GM21381 (cell line): ENCODE measurements around the gene SCN9A.
"Not testable (repeated sequence)": the region's sequence is repeated elsewhere in the genome, so short reads cannot be mapped to it uniquely, and the experiment has no call there.

Experiments used
- ATAC-seq: cut with Tn5 transposase; IDR thresholded peaks from one replicate; pipeline ENCODE4 v1.9.1; 2021; ENCODE audit warnings: mild to moderate bottlenecking, moderate library complexity; ENCODE audit not compliant: unreplicated experiment

SCN9A gene

DNA sequence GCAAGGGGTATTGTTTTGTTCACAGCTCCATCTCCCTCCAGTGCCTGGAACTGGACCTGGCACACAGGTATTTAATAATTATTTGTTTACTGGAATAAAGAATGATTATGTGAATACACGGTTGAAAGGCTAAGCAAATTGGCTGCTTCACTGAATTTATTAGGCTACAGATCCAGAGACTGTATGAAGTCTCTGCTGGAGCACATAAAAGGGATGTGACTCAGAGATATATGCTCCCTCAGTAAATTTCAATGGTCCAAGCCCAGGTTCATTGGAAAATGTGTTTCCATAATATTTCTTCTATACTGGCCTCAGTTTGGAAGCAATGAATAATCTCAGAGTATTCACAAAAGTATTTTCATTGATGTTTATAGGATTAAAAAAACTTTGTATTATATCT lies 126.4 kb downstream of the SCN9A start:
- ATAC-seq, result no peak

DNA sequence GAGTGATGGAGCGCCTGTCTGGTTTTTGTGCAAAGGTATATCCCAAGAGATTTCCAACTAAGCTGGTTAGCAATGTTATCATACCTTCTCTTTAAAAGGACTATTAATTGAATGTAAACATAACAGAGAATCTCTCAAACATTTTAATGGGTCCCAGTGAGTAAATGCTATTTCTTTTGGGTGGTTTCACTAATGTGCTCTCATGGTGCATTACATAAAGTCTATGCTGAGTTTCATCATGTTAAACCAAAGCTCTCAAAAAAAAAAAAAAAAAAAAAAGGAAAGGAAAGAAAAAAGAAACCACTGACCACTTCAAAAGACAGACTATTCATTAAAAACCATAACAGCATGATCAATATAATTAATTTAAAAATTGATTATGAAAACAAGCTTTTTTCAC lies 128.8 kb downstream of the SCN9A start:
- no peak for ATAC-seq

DNA sequence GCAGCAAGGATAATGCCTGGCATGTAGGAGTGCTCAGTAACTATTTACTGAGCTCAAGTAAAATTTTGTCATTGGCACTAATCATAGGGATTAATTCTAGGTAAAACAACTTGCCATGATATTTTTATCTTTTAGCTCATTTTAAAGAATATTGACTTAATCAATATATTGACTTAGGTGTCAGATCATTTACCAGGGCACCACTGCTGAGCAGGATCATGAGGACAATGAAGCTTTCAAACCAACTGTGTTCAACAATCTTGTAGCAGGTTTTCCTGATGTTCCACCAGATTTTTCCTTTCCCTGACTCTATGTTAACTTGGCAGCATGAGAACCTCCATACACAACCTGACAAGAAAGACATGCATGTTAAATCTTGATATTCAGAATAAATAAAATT lies 133.4 kb downstream of the SCN9A start:
- ATAC-seq, result no peak

DNA sequence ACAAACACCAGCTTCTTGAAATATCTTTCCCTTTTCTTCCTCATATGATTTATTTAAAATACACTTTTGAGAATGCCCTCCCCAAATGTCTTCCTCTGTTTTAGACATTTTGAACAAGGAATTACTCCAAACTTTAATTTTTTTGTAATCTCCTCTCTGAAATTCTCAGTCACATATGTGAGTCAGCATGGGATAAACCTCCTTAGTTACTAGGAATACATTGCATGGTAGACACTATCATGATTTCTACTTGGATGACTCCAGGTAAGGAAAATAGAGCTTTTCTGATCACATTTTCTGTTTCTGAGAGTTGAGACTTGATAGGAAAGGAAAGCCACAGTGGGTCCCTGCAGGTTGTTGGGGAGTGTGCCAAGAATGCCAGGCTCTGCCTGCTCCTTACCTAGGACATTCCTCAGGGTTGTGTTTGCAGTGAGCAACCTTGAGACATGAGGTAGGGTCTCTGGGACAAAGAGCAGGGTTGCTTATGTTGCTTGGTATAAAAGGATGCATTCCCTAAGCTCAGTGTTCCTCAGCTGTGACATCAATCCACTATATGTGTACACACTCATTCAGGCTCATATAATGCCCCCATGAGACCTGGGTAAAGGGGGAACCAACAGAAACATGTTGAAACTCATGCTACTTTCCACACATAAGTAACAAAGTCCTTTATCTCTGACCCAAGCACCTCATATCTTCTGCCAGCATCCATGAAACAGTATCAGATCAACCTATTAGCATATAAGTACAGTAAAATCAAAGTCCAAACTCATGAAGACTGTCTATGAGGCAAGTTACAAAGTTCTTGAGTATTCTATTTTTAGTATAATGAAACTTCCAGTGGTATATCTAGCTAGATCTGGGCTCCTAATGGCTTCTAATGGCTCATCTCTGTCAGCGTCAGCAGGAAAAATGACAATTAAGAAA lies 135.1 kb downstream of the SCN9A start:
- no peak for ATAC-seq

DNA sequence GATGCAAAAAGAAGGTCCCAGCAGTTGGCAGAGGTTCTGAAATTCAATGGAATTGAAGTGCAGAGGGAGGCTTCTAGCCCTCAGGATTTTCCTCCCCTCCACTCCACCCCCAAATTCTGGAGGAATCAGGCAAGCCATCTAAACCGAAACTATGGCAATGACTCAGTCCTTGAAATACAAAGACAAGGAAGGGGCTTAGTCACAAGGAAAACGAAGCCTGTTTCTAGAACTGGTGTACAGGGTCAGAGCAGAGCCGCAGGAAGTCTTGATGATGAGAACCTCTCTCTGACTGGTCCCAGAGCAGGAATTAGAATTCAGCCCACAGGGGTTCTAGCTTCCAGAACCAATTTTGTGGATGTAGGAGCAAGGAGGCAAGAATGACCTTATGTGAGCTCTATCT lies 136.2 kb downstream of the SCN9A start:
- no peak for ATAC-seq

DNA sequence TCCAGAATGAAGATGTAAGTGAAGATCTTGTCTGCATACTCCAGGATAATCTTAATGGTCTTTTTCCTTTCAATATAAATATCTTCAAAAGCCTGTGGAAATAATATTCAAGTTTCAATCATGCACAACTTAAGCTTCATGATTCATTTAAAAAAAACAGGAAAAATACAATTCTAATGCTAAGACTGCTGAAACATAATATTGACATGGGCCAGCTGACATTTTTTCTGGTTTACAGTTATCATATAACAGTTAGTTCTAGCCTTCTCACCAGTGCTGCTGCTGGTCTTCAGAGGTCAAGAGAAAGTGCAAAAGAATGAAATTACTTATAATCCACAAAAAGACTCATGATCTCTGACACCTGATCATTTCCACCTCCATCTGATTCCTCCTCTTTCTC lies 137.6 kb downstream of the SCN9A start:
- ATAC-seq, result no peak

DNA sequence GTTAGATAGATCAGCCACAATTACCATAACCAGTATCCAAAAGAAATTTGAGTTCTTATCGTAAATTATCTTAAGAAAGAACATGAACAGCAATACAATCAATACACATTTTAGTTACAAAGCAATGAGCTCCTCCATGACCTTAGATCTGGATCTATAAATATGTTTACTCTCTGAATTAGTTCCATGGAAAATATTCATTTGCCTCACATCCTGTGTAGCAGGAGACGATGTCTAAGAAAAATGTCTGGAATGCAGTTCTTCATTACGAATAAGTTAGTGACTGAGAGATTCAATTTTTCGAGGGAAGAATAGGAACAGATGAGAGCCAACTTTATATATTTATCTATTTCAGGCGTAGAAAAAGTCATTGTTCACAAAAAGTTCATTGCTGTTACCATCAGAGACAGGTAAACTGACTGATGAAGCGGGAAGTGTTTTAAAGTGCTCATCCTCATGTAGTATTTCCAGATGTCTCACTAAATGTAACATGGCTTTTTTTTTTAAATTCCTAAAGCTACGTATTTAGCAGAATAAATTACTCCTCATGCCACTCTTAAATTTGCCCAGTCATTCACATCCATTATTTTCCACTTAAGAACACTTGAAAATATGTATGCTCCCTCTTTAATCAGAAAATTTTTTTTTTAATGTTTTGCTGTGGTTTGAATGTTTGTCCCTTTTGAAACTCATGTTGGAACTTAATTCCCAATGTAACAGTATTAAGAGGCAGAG lies 141.5 kb downstream of the SCN9A start:
- ATAC-seq, result no peak

DNA sequence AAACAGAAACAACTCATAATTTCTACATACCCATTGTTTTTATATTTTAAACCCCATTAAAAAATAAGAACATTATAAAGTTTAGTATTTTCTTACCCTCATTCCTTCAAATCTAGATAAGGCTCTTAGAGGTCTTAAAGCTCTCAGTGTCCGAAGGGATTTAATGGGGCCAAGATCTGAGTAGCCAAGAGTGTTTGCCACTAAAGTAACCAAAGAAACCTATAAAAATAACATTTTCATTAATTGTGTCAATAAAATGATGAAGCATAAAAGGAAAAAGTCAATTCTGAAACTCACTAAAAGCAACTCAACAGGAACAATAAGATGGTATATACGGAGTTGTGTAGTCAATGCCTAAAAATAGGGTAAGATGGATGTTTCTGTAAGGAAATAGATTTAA lies 142.5 kb downstream of the SCN9A start:
- ATAC-seq, result no peak

DNA sequence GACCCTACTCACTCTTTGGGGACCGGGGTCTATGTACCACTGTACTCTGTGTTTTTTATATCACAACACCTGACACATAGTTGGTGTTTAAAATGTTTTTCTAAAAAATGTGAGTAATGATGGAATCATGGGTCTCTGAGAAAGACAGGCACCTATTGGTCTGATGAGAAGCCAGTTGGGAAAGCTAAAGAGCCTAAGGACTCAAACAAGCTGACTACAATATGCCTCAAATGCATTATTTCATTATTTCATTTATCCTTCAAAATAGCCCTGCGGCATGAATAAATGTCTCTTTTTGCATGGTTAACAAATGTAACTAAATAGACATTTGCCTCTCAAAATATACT lies 145.0 kb downstream of the SCN9A start:
- no peak for ATAC-seq

DNA sequence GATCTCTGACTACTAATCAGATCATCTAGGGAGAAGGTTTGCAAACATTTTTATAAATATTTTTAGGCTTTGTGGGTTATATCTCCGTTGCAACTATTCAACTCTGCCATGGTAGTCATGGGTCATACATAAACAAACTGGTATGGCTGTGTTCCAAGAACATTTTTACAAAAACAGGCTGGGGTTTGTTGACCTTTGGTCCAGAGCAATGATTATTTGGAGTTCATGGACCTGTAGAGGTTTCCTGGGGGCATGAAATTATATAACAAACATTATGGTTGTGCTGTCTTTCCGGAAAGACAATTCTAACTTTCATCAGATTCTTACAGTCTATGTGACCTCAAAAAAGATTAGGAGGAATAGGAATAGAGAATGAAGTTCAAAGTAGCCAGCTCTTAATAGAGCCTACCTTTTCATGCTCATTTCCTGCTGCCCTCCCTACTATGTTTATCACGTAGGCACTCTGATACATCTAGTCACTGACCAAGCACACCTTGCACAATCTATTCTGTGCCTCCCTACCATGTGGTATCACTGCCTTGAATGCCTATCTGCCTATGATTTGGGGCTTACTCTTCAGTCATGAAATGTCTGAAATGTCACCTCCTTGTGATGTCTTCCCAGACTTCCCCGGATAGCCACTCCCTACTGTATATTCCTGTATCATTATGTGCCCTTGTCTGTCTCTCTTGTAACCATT lies 145.6 kb downstream of the SCN9A start:
- no peak for ATAC-seq

DNA sequence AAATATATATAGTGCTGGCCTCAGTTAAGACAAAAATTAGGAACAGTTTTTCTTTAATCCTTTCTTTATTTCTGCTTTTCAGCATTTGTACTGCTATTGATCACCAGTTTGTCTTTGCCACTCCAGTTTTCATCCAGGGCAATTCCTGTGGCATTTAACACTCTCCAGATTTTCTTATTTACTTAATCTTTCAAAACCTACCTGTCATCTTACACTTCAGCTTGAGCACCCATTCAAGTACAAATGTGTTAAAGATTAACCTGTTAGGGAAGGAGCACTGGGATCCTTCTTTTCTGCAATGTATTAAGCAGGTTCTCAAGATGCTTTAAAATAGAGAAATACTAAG lies 146.1 kb downstream of the SCN9A start:
- no peak for ATAC-seq

DNA sequence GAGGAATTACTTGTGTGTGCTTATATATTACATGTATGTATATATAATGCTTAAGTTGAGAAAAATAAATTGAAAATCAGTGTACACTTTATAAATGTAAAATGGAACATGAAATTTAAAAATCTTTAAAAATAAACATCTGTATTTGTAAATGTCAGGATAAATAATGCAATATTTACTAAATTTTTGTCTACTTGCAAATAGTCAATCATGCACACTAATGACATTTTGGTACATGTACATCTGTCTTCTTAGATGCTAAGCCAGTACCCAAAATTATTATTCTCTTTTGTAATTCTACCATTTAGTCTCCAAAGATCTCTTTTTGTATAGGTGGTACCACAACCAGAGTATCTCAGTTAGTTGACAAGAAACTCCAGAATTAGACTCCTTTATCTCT lies 151.5 kb downstream of the SCN9A start:
- no peak for ATAC-seq

DNA sequence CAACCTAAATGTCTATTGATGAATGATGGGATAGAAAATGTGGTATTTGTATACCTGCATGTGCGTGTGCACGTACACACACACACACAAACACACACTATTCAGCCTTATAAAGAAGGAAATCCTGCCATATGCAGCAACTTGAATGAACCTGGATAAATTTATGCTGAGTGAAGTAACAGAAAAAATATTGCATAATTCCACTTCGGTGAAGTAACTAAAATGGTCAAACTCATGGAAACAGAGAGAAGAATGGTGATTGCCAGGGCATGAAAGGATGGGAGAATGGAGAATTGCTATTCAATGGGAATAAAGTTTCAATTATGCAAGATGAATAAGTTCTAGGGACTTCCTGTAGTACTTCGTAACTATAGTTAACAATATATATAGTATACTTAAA lies 152.4 kb downstream of the SCN9A start:
- no peak for ATAC-seq

DNA sequence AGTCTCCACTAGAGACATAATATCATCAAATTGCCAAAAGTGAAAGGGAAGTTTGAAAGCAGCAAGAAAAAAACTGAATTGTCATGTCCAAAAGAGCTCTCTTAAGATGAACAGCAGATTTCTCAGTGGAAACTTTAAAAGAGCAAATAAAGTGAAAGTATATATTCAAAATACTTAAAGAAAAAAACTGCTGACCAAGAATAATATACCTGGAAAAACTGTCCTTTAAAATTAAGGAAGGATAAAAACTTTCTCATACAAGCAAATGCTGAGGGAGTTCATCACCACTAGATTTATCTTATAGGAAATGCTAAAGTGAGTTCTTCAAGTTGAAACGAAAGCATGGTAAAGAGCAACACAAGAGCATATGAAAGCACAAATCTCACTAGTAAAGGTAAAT lies 164.7 kb downstream of the SCN9A start:
- ATAC-seq, result no peak

DNA sequence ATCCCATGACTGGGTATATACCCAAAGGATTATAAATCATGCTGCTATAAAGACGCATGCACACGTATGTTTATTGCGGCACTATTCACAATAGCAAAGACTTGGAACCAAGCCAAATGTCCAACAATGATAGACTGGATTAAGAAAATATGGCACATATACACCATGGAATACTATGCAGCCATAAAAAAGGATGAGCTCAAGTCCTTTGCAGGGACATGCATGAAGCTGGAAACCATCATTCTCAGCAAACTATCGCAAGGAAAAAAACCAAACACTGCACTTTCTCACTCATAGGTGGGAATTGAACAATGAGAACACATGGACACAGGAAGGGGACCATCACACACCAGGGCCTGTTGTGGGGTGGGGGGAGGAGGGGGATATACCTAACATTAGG lies 165.8 kb downstream of the SCN9A start:
- ATAC-seq, result not testable (repeated sequence)

DNA sequence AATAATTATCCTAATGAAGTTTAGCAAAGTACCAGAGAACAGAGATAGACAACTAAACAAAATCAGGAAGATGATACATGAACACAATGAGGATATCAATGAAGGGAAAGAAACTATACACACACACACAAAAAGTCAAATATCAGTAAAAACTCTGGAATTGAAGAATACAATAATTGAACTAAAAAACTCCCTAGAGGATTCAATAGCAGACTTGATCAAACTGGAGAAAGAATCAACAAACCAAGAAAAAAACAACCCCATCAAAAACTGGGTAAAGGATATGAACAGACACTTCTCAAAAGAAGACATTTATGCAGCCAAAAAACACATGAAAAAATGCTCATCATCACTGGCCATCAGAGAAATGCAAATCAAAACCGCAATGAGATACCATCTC lies 166.4 kb downstream of the SCN9A start:
- ATAC-seq, result not testable (repeated sequence)

DNA sequence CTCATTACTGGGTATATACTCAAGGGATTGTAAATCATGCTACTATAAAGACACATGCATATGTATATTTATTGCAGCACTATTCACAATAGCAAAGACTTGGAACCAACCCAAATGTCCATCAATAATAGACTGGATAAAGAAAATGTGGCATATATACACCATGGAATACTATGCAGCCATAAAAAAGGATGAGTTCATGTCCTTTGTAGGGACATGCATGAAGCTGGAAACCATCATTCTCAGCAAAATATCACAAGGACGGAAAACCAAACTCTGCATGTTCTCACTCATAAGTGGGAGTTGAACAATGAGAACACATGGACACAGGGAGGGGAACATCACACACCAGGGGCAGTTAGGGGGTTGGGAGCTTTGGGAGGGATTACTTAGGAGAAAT lies 169.6 kb downstream of the SCN9A start:
- ATAC-seq, result not testable (repeated sequence)

DNA sequence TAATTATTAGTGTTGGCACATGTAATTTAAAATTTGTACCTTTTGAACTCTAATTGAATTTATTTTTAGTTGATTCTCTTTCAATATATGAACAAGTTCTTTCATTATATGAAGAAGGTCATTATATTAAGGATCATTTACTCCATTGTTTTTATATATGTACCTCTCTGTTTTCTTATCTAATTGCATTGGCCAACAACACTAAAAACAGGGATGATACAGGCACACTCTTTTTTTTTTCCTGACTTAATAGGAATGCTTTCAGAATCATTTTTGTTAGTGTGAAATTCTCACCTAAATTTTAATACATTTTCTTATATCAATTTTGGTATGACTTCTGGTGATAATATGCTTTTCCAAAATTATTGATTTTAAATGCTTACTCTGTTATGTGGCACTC lies 173.0 kb downstream of the SCN9A start:
- no peak for ATAC-seq

DNA sequence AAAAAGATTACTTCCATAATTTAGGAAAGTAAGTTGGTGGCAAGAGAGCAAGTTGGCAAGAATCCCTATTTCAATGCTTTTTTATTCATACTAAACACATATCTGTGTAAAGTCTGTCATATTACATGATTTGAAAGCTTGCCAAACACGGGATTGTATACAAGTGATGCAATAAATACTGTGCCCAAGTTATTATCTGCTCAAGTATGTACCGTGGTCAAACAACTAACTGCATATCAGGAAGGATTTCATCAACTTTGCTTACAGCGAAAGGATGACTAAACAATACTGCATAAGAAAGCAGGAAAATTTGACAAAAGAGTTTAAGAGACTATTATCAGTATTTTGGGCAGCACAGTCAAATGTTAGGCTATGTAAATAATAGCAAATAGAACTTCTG lies 178.3 kb downstream of the SCN9A start:
- no peak for ATAC-seq

DNA sequence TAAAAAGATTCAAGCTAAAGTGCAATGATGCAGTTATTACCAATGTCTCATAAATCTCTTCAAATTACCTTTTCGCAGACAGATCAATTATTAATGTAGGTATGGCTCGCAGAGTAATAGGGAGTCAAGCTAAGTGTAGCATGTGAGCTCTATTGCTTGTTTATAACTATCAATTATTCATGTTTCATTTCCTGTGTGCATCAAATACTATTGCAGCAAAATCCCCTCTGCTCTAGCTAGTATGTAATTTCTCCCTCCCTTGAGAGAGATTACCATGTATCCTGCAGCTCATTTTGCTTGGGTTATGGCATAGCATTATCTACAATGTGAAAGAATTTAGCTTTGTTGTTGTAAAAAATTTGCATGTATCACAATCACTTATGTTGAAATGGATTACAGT lies 182.3 kb downstream of the SCN9A start:
- ATAC-seq, result no peak

DNA sequence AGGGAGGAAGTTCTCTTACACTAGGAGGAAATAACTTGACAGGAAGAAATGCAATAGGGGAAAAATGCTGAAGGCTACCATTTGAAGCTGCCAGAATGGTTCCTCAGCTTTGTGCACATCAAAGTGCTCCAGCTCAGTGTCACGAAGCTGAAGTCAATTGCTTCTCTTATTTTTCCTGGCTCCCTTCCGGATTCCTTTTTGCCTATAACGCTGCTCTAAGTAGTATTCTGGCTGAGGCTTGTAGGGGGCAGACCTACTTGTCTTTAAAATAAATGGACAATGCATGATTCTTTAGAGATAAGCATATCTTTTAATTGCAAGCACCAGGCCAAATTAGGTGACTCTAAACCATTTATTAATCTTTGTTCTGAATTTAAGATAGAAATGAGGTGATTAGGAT lies 187.7 kb downstream of the SCN9A start:
- ATAC-seq, result no peak

DNA sequence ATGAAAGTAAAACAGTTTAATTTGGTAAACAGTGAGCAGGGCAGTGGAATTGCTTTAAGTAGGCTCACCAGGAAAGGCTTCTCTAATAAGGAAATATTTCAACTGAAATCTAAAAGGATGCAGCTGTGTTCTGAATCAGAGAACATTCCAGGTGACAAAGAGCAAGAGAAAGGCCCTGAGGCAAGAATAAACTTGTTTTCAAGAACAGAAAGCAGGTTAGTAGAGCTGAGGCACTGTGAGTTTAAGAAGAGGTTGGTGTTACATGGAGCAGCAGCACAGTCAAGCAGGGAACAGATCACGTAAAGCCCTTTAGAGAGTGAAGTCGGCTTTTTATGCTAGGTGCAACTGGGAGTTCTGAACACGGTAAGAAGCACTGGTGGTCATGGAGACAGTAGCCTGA lies 191.0 kb downstream of the SCN9A start:
- no peak for ATAC-seq
